Spleen (tissue), 7 donors: Measurements from ENCODE around the gene FRAS1.

Experiments used
- CTCF ChIP-seq, 11 experiments: fragments of 200-600 bp in 7 of 11; fragments of 450-650 bp in 4 of 11; sonication (generic) in 4 of 11; IDR thresholded peaks in 8 of 11; conservative IDR thresholded peaks in 3 of 11; 1 replicate in 7 of 11; 2 replicates in 4 of 11; pipeline versions ENCODE4 v1.4.0 to v1.8.0; 2016 to 2021; ENCODE audit warnings: antibody characterized with exemption in 11 of 11, inconsistent platforms in 4 of 11, mild to moderate bottlenecking in 1 of 11
- POLR2A ChIP-seq, 3 donors: fragments of 450-650 bp; IDR thresholded peaks; one replicate each; pipeline ENCODE4 v1.5.1; 2017; ENCODE audit warnings: antibody characterized with exemption in 3 of 3, mild to moderate bottlenecking in 1 of 3
- donor health status: DM: no; HTN: no; CAD: no; lungs with moderate emphysema.
- donor health status: DM: no; HTN: no; CAD: no.
- donor health status: DM: no; HTN: no; CAD: no.

DNA sequence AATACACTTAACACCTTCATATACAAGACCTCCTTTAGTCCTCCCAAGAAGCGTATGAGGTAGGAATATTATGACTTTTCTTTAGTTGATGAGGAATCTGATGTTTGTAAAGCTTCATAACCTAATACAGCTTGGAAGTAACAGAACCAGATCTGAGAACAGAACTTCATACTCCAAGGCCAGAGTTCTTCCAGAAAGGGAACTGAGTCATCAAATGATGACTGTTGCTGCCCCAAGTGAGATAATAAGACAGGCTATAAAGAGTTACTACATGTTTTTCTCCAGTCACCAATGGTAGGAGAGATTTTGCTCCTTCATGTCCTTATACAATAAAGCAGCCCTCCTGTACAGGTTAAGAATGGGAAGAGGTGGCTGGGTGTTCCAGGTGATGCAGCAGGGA, 420.2 kb downstream of the FRAS1 start:
- TF ChIP-seq POLR2A (IDR thresholded peaks at IDR 0.05) (no peak), CTCF (IDR thresholded peaks at IDR 0.05 in 8 of 11, conservative IDR thresholded peaks at IDR 0.05 in 3 of 11) (no peak)
